ENCODE data around the gene ROR1. TPM values are rescaled to one million over a fixed set of nuclear protein-coding genes. Genes with fewer than 3 reads are reported as not detected.

The ROR1 gene
- total RNA-seq, 1 experiment from 2014 or later: 56.3 TPM

GRCh38 chr1:63730211-63730610, 43.6 kb upstream of the ROR1 start:
- TF ChIP-seq, protein P1, sequence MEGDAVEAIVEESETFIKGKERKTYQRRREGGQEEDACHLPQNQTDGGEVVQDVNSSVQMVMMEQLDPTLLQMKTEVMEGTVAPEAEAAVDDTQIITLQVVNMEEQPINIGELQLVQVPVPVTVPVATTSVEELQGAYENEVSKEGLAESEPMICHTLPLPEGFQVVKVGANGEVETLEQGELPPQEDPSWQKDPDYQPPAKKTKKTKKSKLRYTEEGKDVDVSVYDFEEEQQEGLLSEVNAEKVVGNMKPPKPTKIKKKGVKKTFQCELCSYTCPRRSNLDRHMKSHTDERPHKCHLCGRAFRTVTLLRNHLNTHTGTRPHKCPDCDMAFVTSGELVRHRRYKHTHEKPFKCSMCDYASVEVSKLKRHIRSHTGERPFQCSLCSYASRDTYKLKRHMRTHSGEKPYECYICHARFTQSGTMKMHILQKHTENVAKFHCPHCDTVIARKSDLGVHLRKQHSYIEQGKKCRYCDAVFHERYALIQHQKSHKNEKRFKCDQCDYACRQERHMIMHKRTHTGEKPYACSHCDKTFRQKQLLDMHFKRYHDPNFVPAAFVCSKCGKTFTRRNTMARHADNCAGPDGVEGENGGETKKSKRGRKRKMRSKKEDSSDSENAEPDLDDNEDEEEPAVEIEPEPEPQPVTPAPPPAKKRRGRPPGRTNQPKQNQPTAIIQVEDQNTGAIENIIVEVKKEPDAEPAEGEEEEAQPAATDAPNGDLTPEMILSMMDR (IDR thresholded peaks at IDR 0.05): no peak
- TF ChIP-seq FOXK1 (CRISPR knock-in tag; IDR thresholded peaks at IDR 0.05): no peak
- TF ChIP-seq, protein P2, sequence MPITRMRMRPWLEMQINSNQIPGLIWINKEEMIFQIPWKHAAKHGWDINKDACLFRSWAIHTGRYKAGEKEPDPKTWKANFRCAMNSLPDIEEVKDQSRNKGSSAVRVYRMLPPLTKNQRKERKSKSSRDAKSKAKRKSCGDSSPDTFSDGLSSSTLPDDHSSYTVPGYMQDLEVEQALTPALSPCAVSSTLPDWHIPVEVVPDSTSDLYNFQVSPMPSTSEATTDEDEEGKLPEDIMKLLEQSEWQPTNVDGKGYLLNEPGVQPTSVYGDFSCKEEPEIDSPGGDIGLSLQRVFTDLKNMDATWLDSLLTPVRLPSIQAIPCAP (CRISPR knock-in tag; IDR thresholded peaks at IDR 0.05): no peak
- TF ChIP-seq ZNF396 (CRISPR knock-in tag; IDR thresholded peaks at IDR 0.05; ENCODE audit: borderline replicate concordance): no peak
- TF ChIP-seq JAZF1 (CRISPR knock-in tag; IDR thresholded peaks at IDR 0.05): no peak
- no peak for TF ChIP-seq RELA (CRISPR knock-in tag; IDR thresholded peaks at IDR 0.05; ENCODE audit: borderline replicate concordance)
- TF ChIP-seq ARID4B (CRISPR knock-in tag; IDR thresholded peaks at IDR 0.05; ENCODE audit: borderline replicate concordance): no peak
- TF ChIP-seq, protein P3, sequence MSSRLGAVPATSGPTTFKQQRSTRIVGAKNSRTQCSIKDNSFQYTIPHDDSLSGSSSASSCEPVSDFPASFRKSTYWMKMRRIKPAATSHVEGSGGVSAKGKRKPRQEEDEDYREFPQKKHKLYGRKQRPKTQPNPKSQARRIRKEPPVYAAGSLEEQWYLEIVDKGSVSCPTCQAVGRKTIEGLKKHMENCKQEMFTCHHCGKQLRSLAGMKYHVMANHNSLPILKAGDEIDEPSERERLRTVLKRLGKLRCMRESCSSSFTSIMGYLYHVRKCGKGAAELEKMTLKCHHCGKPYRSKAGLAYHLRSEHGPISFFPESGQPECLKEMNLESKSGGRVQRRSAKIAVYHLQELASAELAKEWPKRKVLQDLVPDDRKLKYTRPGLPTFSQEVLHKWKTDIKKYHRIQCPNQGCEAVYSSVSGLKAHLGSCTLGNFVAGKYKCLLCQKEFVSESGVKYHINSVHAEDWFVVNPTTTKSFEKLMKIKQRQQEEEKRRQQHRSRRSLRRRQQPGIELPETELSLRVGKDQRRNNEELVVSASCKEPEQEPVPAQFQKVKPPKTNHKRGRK (CRISPR knock-in tag; IDR thresholded peaks at IDR 0.05; ENCODE audit: borderline replicate concordance): no peak
- no peak for TF ChIP-seq ATF3 (CRISPR knock-in tag; conservative IDR thresholded peaks at IDR 0.05)
- TF ChIP-seq ERG (CRISPR knock-in tag; IDR thresholded peaks at IDR 0.05): no peak
- CTCF ChIA-PET: interaction anchor here (1.0 to 3.3 kb wide), 2 partner anchors 39 to 44 kb away, joined by 3 to 21 read pairs; partner anchors contain the start of gene ROR1
- H3K27me3 Mint-ChIP-seq (ENCODE audit: low read depth): peaks cover 5% of the 10 kb centered on the region; the same call in 1 of the 2 replicates

DNA sequence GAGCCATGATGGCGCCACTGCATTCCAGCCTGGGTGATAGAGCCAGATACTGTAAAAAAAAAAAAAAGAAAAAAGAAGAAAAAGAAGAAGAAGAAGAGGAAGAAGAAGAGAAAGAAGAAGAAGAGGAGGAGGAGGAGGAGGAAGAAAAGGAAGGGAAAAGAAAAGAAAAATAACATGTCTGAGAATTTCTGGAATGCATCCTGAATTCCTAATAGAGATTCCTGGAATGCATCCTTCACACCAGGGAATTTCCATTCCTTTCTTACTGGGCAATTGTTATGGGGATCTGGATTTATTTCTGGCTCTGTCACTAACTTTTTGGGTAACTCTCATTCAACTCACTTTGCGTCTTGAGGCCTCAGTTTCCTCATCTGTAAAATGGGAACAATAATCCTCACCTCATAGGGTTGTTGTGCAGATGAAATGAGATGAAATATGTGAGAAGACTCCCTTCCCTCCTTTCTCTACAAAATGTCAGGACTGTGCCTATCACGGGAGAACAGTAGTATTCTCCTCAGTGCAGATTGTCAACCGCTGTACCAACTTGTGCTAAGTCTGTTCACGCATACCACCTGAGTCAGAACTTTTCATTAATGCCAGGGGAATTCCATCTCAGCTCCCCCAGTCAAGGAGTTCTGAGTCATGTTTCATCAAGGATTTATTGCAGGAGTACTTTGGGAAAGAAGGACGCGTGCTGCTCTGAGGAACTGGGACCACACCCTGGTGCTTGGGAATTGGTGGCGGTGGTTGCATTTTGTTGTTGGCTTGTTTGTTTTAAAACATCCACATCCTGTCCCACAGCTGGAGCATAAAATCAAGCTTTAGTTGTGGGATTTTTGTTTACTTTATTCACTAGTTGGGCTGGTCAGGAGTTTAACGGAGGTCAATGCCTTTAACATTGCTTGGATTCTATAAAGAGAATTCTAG, 42.4 kb upstream of the ROR1 start:
- peak; percentile 14 for ATAC-seq
- Mint-ChIP-seq H3K27me3 (ENCODE audit: low read depth) (peaks cover 5% of the 10 kb centered on the region; the same call in 1 of the 2 replicates), H3K4me3 (no peak overlapping the region), H3K27ac (peak overlapping the region; percentile 95), H3K36me3 (peaks cover 25% of the 10 kb centered on the region), H3K9me3 (peaks cover 38% of the 10 kb centered on the region), H3K4me1 (peaks cover 42% of the 10 kb centered on the region)
- no peak for DNase-seq (ENCODE audit: low spot score)
- ChIA-PET POLR2A (no interaction called here), CTCF (interaction anchor here (1.1 kb wide), 1 partner anchor 40 kb away, joined by 4 read pairs; no protein-coding TSS in a partner anchor)
- TF ChIP-seq, protein P3 (CRISPR knock-in tag; IDR thresholded peaks at IDR 0.05; ENCODE audit: borderline replicate concordance): peak; percentile 86; the same call in 1 of the 2 replicates
- TF ChIP-seq, protein P4, sequence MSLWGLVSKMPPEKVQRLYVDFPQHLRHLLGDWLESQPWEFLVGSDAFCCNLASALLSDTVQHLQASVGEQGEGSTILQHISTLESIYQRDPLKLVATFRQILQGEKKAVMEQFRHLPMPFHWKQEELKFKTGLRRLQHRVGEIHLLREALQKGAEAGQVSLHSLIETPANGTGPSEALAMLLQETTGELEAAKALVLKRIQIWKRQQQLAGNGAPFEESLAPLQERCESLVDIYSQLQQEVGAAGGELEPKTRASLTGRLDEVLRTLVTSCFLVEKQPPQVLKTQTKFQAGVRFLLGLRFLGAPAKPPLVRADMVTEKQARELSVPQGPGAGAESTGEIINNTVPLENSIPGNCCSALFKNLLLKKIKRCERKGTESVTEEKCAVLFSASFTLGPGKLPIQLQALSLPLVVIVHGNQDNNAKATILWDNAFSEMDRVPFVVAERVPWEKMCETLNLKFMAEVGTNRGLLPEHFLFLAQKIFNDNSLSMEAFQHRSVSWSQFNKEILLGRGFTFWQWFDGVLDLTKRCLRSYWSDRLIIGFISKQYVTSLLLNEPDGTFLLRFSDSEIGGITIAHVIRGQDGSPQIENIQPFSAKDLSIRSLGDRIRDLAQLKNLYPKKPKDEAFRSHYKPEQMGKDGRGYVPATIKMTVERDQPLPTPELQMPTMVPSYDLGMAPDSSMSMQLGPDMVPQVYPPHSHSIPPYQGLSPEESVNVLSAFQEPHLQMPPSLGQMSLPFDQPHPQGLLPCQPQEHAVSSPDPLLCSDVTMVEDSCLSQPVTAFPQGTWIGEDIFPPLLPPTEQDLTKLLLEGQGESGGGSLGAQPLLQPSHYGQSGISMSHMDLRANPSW (CRISPR knock-in tag; conservative IDR thresholded peaks at IDR 0.05; ENCODE audit: low read depth): no peak
- TF ChIP-seq ATF3 (CRISPR knock-in tag; conservative IDR thresholded peaks at IDR 0.05): no peak
- no peak for TF ChIP-seq ZNF396 (CRISPR knock-in tag; IDR thresholded peaks at IDR 0.05; ENCODE audit: borderline replicate concordance)
- no peak for TF ChIP-seq ZBTB21 (CRISPR knock-in tag; IDR thresholded peaks at IDR 0.05; ENCODE audit: borderline replicate concordance)
- 0 out of 2 replicates have a peak, but pooled peaks have one; percentile 79 for TF ChIP-seq ERG (CRISPR knock-in tag; IDR thresholded peaks at IDR 0.05)

More at GRCh38 chr1:63730211-63730610, 43.6 kb upstream of the ROR1 start:
- Mint-ChIP-seq H3K36me3 (peaks cover 17% of the 10 kb centered on the region), H3K4me1 (peaks cover 42% of the 10 kb centered on the region), H3K4me3 (no peak overlapping the region), H3K27ac (peak overlapping the region; percentile 47), H3K9me3 (peaks cover 29% of the 10 kb centered on the region)
- DNase-seq (ENCODE audit: low spot score): no peak
- peak; percentile 19; the same call in 1 of the 2 replicates for ATAC-seq
- POLR2A ChIA-PET: interaction anchor here (0.6 kb wide), 1 partner anchor 132 kb away, joined by 7 read pairs; no protein-coding TSS in a partner anchor
